ENCODE results near the gene ZNF146. TPM values are rescaled to one million over a fixed set of nuclear protein-coding genes. Genes with fewer than 3 reads are reported as not detected.

Gene ZNF146
- total and polyA plus RNA-seq, 2 experiments from 2014 or later = 143 to 249 TPM

DNA sequence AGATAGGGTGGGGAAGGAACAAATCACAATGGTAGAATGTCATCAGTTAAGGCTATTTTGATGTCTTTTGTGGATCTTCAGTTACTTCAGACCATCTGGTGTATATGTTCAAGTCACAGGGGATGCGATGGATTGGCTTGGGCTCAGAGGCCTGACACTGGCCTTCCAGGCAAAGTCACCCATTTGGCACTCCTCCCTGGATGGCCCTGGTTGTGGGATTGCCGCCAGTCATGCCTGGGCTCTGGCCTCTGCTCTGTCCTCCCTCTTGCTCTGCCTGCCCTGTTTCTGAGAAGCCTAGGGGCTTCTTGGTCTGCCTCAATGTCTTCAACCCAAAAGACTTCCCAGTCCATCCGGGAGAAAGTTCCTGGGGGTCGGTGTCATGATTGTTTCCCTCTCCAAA lies 50.2 kb downstream of the ZNF146 start (continued):
- TF ChIP-seq, protein P1, sequence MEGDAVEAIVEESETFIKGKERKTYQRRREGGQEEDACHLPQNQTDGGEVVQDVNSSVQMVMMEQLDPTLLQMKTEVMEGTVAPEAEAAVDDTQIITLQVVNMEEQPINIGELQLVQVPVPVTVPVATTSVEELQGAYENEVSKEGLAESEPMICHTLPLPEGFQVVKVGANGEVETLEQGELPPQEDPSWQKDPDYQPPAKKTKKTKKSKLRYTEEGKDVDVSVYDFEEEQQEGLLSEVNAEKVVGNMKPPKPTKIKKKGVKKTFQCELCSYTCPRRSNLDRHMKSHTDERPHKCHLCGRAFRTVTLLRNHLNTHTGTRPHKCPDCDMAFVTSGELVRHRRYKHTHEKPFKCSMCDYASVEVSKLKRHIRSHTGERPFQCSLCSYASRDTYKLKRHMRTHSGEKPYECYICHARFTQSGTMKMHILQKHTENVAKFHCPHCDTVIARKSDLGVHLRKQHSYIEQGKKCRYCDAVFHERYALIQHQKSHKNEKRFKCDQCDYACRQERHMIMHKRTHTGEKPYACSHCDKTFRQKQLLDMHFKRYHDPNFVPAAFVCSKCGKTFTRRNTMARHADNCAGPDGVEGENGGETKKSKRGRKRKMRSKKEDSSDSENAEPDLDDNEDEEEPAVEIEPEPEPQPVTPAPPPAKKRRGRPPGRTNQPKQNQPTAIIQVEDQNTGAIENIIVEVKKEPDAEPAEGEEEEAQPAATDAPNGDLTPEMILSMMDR (conservative IDR thresholded peaks at IDR 0.05; ENCODE audit: low read depth in 2 of 2) = no peak

DNA sequence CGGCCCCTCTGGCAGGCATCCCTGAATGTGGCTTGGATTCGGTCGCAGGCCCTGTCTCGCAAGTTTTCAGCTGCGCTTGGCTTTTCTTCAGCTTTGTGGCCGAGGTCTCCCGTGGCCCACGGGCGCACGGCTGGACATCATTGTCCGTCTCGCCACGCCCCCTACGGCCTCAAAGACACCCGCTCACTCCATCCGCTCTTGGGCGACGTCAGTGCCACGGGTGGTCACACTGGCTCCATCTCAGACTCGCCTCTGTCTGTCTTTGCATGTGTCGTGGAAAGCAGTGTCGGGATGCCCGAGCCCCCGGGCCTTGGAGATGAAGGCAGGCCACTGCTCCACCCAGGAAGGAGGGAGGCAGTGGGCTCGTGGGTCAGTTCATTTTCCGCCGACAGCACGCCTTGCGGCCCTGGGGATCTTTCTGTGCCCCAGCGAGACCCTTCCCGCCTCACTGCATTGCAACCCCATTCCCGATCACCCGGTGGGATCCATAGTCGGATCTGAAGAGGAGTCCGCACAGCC lies 51.0 kb downstream of the ZNF146 start:
- DNase-seq (ENCODE audit: low spot score) = no peak
- ATAC-seq = no peak

DNA sequence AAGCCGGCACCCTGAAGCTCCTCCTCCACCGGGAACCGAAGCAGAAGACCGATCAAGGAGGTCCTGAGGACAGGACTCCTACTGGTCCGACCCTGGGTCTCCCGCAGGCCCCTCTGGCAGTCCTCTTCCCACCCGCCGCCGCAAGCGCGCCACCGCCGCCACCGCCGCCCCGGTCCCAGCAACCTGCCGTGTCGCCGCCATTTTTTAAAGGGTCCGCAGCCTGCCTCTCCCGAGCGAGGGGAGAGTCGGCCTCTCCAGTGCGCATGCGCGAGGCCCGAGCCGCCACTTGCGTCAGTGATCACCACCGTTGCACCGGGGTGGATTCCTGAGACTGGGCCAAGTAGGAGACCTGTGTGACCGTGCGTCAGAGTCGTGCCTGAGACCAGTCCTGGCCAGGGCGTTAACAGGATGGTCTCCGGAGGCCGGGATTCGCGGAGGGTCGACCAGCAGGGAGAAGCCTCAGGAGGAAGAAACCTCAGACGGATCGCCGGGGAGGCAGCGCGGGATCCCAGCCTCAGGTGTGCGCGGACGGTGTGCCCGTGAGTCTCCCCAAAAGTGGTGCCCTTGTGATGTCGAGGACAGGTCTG lies 51.6 kb downstream of the ZNF146 start:
- DNase-seq (ENCODE audit: low spot score) = no peak
- Histone ChIP-seq H3K4me2 (no peak overlapping the region), H3K36me3 (ENCODE audit: insufficient read depth) (no peaks in the 10 kb centered on the region), H3K27ac (ENCODE audit: low read depth) (no peak overlapping the region), H3K4me3 (no peak overlapping the region), H3K9me2 (ENCODE audit: insufficient read depth) (no peaks in the 10 kb centered on the region), H3K4me1 (ENCODE audit: insufficient read depth) (no peaks in the 10 kb centered on the region), H3K27me3 (ENCODE audit: insufficient read depth) (no peaks in the 10 kb centered on the region), H2AFZ (no peak overlapping the region), H4K20me1 (replicated peaks; ENCODE audit: insufficient read depth) (no peaks in the 10 kb centered on the region), H3F3A (replicated peaks; ENCODE audit: low read depth) (no peaks in the 10 kb centered on the region), H3K79me2 (replicated peaks; ENCODE audit: insufficient read depth) (no peaks in the 10 kb centered on the region)
- Mint-ChIP-seq H3K9me3 (peaks cover 28% of the 10 kb centered on the region; the same call in 2 of the 3 replicates), H3K4me3 (no peak overlapping the region), H3K36me3 (ENCODE audit: low read depth) (peaks cover 31% of the 10 kb centered on the region), H3K27me3 (ENCODE audit: insufficient read depth, low read depth, poor library complexity) (peaks cover 5% of the 10 kb centered on the region), H3K27ac (no peak overlapping the region), H3K4me1 (no peaks in the 10 kb centered on the region)
- ATAC-seq = no peak
- TF ChIP-seq EZH2 (IDR thresholded peaks at IDR 0.05; ENCODE audit: low read depth, unreplicated experiment) = no peak
- TF ChIP-seq STAT1 (IDR thresholded peaks at IDR 0.05; ENCODE audit: unreplicated experiment) = no peak
- TF ChIP-seq CREB1 (CRISPR knock-in tag; IDR thresholded peaks at IDR 0.05; ENCODE audit: low read depth) = no peak
- TF ChIP-seq, protein P2, sequence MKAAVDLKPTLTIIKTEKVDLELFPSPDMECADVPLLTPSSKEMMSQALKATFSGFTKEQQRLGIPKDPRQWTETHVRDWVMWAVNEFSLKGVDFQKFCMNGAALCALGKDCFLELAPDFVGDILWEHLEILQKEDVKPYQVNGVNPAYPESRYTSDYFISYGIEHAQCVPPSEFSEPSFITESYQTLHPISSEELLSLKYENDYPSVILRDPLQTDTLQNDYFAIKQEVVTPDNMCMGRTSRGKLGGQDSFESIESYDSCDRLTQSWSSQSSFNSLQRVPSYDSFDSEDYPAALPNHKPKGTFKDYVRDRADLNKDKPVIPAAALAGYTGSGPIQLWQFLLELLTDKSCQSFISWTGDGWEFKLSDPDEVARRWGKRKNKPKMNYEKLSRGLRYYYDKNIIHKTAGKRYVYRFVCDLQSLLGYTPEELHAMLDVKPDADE (IDR thresholded peaks at IDR 0.05) = no peak
- TF ChIP-seq, protein P3, sequence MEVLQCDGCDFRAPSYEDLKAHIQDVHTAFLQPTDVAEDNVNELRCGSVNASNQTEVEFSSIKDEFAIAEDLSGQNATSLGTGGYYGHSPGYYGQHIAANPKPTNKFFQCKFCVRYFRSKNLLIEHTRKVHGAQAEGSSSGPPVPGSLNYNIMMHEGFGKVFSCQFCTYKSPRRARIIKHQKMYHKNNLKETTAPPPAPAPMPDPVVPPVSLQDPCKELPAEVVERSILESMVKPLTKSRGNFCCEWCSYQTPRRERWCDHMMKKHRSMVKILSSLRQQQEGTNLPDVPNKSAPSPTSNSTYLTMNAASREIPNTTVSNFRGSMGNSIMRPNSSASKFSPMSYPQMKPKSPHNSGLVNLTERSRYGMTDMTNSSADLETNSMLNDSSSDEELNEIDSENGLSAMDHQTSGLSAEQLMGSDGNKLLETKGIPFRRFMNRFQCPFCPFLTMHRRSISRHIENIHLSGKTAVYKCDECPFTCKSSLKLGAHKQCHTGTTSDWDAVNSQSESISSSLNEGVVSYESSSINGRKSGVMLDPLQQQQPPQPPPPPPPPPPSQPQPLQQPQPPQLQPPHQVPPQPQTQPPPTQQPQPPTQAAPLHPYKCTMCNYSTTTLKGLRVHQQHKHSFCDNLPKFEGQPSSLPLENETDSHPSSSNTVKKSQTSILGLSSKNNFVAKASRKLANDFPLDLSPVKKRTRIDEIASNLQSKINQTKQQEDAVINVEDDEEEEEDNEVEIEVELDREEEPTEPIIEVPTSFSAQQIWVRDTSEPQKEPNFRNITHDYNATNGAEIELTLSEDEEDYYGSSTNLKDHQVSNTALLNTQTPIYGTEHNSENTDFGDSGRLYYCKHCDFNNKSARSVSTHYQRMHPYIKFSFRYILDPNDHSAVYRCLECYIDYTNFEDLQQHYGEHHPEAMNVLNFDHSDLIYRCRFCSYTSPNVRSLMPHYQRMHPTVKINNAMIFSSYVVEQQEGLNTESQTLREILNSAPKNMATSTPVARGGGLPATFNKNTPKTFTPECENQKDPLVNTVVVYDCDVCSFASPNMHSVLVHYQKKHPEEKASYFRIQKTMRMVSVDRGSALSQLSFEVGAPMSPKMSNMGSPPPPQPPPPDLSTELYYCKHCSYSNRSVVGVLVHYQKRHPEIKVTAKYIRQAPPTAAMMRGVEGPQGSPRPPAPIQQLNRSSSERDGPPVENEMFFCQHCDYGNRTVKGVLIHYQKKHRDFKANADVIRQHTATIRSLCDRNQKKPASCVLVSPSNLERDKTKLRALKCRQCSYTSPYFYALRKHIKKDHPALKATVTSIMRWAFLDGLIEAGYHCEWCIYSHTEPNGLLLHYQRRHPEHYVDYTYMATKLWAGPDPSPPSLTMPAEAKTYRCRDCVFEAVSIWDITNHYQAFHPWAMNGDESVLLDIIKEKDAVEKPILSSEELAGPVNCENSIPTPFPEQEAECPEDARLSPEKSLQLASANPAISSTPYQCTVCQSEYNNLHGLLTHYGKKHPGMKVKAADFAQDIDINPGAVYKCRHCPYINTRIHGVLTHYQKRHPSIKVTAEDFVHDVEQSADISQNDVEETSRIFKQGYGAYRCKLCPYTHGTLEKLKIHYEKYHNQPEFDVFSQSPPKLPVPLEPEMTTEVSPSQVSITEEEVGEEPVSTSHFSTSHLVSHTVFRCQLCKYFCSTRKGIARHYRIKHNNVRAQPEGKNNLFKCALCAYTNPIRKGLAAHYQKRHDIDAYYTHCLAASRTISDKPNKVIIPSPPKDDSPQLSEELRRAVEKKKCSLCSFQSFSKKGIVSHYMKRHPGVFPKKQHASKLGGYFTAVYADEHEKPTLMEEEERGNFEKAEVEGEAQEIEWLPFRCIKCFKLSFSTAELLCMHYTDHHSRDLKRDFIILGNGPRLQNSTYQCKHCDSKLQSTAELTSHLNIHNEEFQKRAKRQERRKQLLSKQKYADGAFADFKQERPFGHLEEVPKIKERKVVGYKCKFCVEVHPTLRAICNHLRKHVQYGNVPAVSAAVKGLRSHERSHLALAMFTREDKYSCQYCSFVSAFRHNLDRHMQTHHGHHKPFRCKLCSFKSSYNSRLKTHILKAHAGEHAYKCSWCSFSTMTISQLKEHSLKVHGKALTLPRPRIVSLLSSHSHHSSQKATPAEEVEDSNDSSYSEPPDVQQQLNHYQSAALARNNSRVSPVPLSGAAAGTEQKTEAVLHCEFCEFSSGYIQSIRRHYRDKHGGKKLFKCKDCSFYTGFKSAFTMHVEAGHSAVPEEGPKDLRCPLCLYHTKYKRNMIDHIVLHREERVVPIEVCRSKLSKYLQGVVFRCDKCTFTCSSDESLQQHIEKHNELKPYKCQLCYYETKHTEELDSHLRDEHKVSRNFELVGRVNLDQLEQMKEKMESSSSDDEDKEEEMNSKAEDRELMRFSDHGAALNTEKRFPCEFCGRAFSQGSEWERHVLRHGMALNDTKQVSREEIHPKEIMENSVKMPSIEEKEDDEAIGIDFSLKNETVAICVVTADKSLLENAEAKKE (CRISPR knock-in tag; IDR thresholded peaks at IDR 0.05) = no peak
- no peak for TF ChIP-seq ZNF331 (CRISPR knock-in tag; IDR thresholded peaks at IDR 0.05; ENCODE audit: low read depth)
- TF ChIP-seq JUNB (IDR thresholded peaks at IDR 0.05; ENCODE audit: unreplicated experiment) = no peak
- no peak for TF ChIP-seq POLR2AphosphoS5 (IDR thresholded peaks at IDR 0.05; ENCODE audit: low read depth)

More for the DNA sequence above, 51.0 kb downstream of the ZNF146 start:
- peaks cover 5% of the 10 kb centered on the region for H3K27me3 Mint-ChIP-seq (ENCODE audit: insufficient read depth, low read depth, poor library complexity)
- Histone ChIP-seq H3K4me1 (ENCODE audit: insufficient read depth) (no peaks in the 10 kb centered on the region), H3K79me2 (replicated peaks; ENCODE audit: insufficient read depth) (no peaks in the 10 kb centered on the region), H3F3A (replicated peaks; ENCODE audit: low read depth) (no peaks in the 10 kb centered on the region), H3K36me3 (ENCODE audit: insufficient read depth) (no peaks in the 10 kb centered on the region), H2AFZ (no peak overlapping the region), H3K9me2 (ENCODE audit: insufficient read depth) (no peaks in the 10 kb centered on the region), H3K4me3 (no peak overlapping the region), H3K4me2 (no peak overlapping the region), H3K27me3 (ENCODE audit: insufficient read depth) (no peaks in the 10 kb centered on the region), H4K20me1 (replicated peaks; ENCODE audit: insufficient read depth) (no peaks in the 10 kb centered on the region), H3K27ac (ENCODE audit: low read depth) (no peak overlapping the region)
- H3K4me1 Mint-ChIP-seq = no peaks in the 10 kb centered on the region
- peaks cover 31% of the 10 kb centered on the region for H3K36me3 Mint-ChIP-seq (ENCODE audit: low read depth)
- no peak overlapping the region for H3K27ac Mint-ChIP-seq
- H3K9me3 Mint-ChIP-seq = peaks cover 28% of the 10 kb centered on the region; the same call in 2 of the 3 replicates
- no peak overlapping the region for H3K4me3 Mint-ChIP-seq
- no peak for TF ChIP-seq CREB1 (CRISPR knock-in tag; IDR thresholded peaks at IDR 0.05; ENCODE audit: low read depth)
- no peak for TF ChIP-seq EZH2 (IDR thresholded peaks at IDR 0.05; ENCODE audit: low read depth, unreplicated experiment)
- no peak for TF ChIP-seq ZNF331 (CRISPR knock-in tag; IDR thresholded peaks at IDR 0.05; ENCODE audit: low read depth)

Measured in GM23338 (cell line).